ENCODE measurements around the gene PTX4.

PTX4 gene

DNA sequence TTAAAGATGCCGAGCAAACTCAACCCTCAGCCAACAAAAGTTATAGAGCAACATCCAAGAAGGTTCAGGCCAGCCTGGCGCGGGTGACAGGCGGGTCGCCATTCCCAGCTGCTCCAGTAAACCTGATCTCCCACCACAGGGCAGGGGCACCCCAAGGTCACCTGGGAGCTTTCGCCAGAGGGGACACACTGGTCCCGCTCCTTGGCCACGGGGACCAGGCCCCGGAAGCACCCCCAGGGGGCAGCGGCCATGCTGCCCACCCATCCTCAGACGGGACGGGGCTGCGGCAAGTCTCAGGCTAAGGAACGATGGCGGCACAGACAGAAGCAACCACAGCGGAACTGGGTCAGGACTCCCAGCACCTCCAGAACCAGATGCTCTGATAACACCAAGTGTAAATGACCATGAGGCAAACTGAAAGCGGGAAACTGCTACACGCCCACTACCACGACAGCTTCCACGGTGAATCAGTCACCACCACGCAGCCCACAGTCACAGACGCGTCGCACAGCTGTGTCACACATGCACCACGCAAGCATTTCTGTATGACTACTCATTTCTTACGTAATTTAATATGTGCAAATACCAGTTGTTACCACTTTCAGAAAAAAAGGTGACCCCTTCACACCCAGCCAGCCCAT, 30.3 kb downstream of the PTX4 start:
- DNase-seq = peak; percentile 87

- DNase-seq = no peak
Observed at GRCh38 chr16:1457489-1458245, 31.1 kb downstream of the PTX4 start.

- no peak for DNase-seq
Observed at GRCh38 chr16:1456951-1457350, 31.8 kb downstream of the PTX4 start.

DNA sequence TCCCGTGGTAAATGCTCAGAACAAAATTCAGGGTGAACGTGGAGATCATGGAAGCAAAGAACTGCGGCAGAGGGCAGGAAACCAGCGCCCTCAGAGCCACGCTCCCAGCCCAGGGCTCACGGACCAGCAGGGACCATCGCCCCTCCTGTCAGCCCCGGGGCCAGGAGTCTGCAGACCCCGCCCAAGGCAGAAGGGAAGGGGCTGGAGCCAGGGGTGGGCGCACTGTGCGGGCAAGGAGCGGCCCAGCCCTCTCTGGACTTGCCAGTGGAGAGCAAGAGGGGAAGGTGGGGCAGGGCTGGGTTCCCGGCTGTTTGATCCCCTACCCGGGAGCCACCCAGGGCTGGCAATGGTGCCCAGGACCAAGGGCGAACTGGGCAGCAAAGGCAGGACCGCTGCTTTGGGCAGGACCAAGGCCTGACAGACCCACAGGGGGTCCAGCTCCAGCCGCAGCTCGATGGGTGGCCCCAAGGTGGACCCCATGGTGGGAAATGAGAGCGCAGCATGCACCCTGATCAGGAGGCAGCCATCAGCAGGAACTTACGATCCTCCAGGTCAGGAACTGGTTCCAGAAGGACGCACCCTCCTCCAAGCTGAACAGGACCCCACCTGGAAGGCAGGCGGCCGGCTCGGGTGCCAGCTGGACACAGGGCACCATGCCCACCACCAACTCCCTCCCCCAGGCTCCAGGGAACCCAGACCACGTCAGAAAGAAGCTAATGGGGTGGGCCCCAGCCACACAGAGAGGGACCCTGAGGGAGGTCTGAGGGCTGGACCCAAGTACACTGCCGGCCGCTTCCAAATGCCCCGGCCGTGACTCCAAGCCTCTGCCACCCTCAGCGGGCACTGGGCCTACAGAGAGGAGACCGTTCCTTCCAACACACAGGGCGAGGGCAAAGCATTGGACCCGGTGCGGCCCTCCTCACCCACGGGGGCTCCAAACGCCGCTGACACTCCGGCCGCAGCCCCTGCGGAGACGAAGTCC, 33.3 kb downstream of the PTX4 start:
- no peak for DNase-seq

DNA sequence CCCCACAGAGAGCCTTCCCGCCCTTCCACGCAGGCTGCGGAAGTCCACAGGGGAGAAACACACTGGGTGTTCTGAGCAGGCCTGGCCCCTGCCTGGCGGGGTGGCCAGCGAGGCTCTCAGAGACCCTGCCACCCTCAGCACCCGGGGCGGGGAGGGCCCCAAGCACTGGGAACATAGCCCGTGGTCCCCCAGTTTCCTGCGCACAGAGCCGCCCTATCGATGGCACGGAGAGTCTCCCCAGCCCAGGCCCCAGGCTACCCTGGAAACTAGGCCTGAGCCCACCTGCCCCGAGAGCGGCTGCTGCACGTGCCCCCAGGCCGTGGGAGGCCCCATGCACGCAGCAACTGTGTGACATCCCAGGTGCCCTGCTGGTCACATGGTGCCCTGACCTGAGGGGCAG, 34.2 kb downstream of the PTX4 start:
- DNase-seq = no peak

DNA sequence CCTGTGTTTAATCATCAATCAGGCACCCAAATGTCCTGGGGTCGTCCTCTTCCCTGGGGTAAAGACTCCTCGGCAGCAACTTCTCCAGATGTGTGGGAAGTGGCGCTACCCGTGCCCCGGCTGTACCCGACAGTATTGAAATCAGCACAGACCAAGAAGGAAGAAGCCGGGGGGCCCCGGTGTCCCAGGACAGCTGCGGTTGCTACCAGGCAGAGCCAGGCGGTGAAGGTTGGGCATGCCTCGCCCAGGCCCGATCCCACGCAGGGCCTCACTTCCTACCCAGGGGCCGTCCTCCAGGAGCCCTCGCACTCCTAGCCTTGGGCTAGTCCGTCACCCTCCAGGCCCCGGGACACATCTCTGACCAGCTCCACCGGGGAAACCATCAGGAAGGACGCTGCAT, 35.4 kb downstream of the PTX4 start:
- no peak for DNase-seq

DNA sequence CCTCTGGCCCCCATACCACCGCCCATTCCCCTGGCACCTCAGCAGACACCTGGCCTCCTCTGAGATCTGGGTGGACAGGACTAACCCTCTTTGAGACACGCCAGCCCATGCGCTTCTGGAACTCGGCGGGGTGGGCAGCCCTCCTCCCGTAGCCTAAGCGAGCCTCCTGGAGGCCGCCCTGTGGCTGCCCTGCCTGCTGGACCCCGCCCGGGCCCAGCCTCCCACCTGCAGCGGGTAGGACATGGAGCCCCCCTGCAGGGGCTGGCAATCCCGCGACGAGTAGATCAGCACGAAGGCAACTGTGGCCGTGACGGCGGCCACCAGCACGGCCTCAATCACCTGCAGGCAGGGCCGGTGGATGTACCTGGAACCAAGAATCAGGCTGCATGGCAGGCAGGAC, 36.2 kb downstream of the PTX4 start:
- DNase-seq = no peak

DNA sequence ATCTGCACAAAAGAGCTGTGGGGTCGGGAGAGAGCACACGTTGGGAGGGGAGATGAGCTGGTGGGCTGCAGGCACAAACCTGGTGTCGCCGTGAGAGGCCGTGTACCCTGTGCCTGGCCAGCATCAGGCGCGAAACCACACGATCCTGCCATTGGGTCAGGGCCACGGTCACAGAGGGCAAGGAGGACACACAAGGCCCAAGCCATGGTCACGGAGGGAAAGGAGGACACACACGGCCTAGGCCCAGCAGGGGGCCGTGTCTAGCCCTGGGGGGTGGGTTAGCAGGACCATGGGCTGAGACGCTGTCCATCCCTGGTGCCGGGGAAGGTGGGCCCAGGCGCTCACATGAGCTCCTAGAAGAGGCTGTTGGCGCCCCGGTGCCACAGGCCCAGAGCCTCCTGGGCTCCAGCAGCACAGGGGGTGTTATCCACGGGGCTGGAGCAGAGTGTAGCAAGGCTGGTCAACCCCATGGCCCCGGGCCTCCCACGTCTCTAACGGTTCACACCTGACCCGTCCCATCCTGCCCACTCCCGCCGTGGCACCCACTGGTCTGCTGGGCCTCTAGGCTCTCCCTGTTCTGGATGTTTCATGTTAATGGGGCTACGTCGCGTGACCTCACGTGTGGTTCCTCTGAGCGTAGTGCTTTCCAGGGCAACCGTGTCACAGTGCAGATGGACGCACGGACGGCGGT, 36.9 kb downstream of the PTX4 start:
- DNase-seq = no peak

DNA sequence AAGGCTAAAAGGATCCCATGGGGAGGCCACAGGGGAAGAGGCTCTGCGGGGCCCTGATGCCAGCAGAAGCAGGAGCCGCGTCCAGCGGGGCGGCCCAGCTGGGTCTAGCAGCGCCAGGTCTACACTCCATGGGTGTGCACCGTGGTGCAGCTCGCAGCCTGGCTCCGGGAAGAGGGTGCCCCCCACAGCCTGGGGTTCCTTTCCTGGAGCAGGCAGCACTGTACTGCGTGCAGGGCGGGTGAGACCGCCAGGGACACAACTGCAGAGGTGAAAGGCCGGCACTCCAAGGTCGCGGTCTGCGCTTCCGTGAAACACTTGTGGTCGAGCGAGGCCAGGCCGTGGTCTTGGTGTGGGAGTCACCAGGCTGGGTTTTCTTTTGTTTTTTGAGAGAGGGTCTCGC, 37.9 kb downstream of the PTX4 start:
- no peak for DNase-seq

- DNase-seq = no peak
Observed at GRCh38 chr16:1450218-1450617, 38.5 kb downstream of the PTX4 start.

DNA sequence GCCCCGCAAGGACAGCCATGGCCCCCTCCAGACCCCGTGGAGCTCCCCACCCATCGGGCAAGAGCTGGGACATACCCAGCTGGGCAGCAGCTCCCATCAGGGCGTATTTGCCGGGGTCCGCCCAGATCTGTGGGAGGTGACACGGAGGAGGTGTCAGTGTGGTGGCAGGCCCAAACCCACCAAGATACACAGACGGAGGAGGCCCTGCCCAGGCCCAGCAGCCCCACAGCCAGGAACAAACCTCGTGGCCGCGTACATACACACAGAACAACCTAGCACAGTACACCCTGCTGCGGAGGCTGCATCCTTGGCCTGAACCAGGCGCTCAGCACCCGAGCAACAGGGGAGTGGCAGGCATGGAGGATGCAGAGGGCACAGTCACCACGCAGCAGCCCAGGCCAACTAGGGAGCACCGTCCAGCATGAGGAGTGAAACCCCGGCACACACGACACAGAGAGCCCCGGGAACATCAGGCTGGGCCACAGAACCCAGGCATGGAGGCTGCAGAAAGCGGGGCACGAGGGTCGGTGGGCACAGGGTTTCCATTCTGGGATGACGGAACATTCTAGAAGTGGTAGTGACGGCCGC, 39.4 kb downstream of the PTX4 start:
- no peak for DNase-seq

- DNase-seq = no peak
Observed at GRCh38 chr16:1448536-1449116, 40.1 kb downstream of the PTX4 start.

- DNase-seq = no peak
Observed at GRCh38 chr16:1447965-1448364, 40.8 kb downstream of the PTX4 start.

DNA sequence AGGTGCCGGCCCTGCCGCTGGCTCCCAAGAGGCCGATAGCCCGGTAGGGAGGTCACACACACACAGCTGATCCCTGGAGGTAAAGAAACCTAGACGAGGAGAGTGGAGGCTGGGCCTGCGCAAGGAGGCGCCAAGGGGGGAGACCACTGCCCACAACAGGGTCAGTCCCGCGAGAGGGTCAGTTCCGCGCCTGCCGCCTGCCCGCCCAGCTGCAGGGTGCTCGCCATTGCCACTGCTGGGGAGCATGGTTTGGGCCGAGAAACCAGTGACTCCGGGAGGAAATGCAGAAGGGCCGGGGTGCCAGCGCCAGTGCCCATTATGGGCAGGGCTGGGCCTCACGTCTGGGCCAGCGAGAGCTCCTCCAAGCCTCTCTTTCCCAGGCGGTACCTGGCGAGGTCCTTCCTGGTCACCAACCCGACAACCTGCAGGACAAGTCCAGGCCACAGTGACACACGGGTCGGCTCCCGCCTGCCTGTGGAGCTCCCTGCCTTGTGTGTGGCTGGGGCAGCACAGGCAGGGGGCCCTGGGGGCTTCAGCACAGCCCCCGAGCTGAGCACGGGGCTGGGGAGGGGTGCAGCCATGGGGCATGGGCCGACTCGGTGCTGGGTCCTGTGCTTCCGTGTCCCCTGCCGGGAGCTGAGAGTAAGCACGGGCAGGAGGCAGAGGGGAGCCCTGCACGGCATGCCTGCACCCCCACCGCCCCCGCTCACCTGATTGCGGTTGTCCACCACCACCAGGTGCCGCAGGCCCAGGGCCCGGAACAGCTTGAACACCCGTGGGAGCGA, 42.3 kb downstream of the PTX4 start:
- no peak for DNase-seq

- DNase-seq = no peak
Observed at GRCh38 chr16:1445518-1446203, 43.1 kb downstream of the PTX4 start.

DNA sequence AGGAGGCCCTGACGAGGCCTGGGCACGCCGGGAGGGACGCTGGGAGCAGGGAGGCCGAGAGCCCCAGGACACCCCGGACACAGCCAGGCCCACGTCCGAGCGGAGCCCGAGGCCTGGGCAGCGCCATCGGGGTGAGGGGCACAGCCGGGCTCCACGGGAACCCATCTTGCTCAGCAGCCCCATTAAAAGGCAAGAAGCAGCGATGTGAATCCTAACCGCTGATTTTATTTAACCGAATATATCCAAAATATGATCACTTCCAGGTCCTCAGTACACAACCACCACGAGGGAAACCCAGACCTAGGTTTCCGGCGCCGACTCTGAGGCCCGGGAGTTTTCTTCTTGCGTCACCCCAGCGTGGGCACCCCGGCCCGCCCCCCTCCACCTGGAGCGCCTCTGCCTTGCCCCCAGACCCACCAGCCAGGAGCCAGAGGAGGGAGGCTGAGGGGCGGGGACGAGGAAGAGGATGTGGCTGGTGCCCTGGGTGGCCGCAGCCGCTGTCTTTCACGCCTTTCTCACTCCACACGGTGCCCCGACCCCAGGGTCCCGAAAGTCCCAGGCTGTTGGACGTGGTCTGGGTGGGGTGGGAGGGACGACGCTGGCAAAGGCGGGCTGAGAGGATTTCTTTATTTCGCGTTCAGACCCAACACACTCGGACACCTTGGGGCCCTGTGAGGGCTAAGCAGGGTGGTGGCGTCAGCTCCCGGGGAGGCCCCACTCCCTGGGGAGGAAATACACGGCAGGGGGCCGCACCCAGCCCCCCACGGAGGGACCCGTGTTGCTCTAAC, 43.8 kb downstream of the PTX4 start:
- no peak for DNase-seq

DNA sequence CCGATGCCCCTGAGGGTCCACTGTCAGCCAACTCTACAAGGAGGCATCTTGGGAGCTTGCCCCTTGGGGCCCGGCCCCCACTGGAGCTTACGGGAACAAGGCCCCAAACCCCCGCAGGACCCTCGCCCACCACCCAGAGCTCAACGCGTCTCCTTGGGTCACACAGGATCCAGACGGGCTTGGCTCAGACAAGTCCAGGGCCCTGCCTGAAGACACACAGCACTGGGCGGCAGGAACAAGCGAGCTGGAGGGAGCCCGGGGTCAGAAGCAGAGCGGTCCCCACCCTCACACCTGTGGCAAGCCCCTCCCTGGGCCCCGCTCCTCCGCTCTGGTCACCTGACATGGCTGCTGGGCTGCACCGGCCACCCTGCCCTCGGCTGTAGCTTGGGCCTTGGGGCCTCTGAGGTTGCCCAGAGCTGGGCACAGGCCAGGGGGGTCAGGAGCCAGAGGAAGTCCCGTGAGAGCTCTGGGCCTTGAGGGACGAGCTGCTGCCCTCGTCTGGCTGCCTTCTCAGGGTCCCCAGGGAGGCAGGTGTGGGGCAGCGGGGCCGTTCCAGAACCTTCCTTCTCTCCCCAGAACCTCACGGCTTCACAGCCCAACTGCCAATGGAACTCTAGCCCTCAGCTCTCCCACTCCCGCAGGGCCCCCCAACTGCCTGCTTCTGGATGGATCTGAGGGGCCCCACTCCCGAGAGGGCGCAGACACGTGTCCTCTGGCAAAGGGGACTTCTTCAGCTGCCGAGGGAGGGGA, 44.6 kb downstream of the PTX4 start, which contains the start of gene CCDC154:
Gene CCDC154 (minus strand): TSS at position 577 of the 750 bp plus-strand sequence. CDS start 234 bp downstream, at position 343.
- no peak for DNase-seq

- no peak for DNase-seq
Observed at GRCh38 chr16:1443403-1443973, 45.3 kb downstream of the PTX4 start.

DNA sequence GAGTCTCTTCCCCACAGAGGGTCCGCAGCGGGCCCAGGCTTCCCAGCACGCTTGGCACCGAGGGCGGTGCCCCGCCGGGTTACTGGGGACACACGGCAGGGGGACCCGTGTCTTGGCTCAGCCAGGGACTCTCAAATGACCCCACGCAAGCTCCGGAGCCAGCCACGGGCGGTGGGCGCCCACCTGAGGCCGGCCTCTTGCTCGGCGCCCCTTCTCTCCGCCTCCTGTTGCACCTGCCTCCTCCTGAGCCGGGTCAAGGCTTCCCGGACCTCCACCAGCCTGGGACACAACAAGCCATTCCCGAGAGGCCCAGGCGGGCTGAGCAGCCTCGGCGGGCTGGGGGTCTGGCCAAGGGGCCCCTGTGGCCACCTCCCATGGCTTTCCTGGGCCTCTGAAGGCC, 46.0 kb downstream of the PTX4 start:
- no peak for DNase-seq
